Skin of body (tissue), 2 donors: Measurements from ENCODE around the gene ARHGAP26. TPM values are rescaled to one million over a fixed set of nuclear protein-coding genes. Genes with fewer than 3 reads are reported as not detected.

Experiments used
- DNase-seq: peaks from one replicate; lab custom pipeline; 2025; lab: John Stamatoyannopoulos, UW
- total RNA-seq: library from RNA; depleted of rRNA; stranded (reverse); fragments of >200 nt; gene quantifications from one replicate; pipeline ENCODE4 v1.2.3, GENCODE V29; 2014

Gene ARHGAP26
- total RNA-seq, result 40.6 TPM

DNA sequence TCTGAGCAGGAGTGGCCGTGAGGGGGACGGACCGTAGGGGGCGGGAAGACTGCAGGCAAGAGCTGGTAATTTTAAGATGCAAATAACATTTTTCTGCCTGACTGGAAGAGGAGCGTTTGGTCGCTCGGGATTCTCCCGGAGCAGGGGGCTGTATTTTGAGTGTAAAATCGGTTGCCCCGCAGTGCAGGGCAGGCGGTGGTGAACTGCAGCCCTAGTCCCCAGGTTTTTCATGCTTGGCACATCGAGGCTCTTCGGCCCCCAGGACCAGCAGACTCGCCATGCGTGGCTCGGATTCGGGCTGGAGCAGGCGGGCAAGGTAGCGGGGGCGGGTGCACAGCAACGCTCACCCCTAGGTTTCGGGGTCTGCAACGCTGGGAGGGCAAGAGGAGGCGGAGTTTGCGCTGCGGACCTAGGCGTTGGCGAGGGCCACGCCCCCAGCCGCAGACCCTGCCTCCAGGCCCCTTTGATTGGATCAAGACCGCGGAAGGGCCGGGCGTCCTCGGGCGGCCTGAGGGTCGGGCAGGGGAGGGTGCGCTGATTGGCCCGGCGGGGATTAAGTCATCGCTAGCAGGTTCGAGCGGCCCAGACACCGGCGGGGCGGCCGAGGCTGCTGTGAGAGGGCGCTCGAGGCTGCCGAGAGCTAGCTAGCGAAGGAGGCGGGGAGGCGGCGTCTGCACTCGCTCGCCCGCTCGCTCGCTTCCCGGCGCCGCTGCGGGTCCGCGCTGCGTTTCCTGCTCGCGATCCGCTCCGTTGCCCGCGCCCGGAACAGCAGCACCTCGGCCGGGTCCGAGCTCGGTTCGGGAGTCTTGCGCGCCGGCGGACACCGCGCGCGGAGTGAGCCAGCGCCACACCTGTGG, at the start of gene ARHGAP26:
Gene ARHGAP26 (plus strand): TSS at position 585 of the 857 bp plus-strand sequence. CDS start 385 bp downstream, outside the sequence.
- DNase-seq, result peak; percentile 97

DNA sequence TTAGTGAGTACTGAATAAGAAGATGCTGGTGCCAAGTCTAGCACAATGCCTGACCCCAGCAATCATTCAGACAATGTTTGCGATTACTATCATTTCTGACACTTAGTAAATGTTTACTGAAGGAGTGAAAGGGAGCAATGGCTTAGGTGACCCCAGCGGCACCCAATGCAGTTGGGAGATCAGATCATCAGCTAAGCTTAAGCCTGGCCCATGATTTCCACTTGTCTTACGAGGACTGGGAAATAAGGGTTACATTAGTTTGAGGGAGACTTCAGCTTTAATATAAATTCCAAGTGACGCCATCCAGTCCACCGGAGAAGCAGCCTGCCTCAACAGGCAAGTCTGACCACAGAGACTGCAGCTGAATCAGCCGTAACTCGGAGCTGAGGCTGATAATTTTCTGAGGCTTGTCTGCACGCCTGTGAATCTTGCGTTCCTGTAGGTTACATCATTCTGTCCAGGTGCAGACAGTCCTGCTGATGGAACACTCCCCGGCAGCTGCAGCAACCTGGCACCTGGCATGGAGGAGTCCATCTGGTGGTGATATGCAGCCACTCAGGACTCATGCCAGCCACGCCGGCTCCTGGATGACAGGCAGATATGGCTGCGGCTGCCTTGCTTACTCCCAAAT, 49.4 kb upstream of the ARHGAP26 start:
- no peak for DNase-seq

- DNase-seq, result no peak
These were observed 48.0 kb upstream of the ARHGAP26 start for GRCh38 chr5:142722146-142722545.

DNA sequence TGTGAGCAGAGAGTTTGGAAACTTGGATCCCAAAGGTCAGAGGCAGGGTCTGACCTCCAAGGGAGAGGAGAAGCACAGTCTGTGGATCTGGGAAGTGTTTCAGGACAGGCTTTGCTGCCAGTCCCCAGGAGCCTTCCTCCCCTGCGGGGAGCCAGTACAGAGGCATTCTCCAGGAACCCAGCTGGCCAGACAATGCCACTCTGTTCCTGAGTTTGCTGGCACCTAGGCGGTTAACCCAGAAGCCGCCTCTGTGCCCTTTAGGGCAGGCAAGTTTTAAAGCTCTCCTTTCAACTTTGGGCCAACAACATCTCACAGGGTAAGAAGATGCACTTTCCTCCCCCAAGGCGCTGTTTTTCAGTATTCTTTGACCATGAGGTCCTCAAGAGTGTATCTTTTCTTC, 47.3 kb upstream of the ARHGAP26 start:
- DNase-seq, result no peak

DNA sequence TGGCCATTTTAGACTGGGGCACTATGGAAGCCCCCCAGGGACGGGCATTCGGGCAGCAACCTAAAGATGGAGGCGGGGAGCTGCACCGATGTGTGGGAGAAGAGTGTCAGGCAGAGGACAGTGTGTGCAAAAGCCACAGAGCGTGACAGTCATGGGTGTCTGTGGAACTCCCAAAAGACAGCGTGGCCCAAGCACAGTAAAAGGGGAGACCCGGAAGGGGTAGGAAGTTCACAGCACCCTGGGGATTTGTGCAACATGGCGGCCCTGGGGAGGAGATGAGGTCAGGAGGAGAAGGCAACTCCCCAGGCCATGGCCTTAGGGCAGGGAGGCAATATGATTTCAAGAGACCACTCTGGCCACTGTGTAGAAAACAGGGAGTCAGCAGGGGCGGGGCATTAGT, 45.4 kb upstream of the ARHGAP26 start:
- DNase-seq, result no peak

GRCh38 chr5:142725231-142726187, 44.7 kb upstream of the ARHGAP26 start:
- DNase-seq, result no peak

- peak; percentile 97 for DNase-seq
These were observed 43.9 kb upstream of the ARHGAP26 start for GRCh38 chr5:142726188-142726731.

- no peak for DNase-seq
These were observed 42.5 kb upstream of the ARHGAP26 start for GRCh38 chr5:142727735-142728047.

- peak; percentile 13 for DNase-seq
These were observed 34.6 kb upstream of the ARHGAP26 start for GRCh38 chr5:142735323-142736246.

- DNase-seq, result no peak
These were observed 33.9 kb upstream of the ARHGAP26 start for GRCh38 chr5:142736247-142736632.

GRCh38 chr5:142737179-142737578, 33.0 kb upstream of the ARHGAP26 start:
- no peak for DNase-seq

DNA sequence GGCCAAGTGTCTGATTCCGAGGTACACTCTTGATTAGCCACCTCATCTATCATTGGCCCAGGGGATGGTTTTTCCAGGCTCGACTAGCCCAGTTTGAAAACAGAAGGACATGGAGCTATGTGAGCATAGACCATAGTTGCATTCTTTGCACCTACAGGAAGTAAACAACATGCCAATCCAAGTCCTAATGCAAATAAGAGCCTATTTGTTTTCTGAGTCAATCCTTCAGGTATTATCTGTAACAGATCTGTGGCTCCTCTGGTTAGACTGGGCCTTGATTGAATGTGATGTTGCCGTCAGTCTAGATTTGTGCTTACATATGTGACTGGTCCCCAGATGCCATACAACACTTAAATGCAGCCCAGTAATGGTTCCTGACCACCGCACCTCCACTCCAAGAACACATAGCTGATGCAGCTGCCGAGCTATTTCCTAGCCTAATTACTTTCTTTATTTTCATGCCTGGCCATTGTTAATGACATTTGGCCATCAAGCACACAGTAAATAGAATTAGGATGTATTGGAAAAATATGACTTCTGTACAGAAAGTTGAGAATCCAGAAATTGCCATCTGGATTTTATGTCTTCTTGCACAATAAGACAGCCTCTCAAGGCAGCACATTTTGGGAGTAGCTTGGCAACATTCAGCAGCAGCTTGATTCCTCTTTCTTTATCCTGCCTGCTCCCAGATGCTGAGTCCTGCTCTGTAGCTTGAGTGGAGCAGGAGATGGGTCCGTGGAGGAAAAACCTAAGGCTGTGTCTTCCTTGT, 29.5 kb upstream of the ARHGAP26 start:
- peak; percentile 96 for DNase-seq

- peak; percentile 65 for DNase-seq
These were observed 26.4 kb upstream of the ARHGAP26 start for GRCh38 chr5:142743592-142744441.

- no peak for DNase-seq
These were observed 24.9 kb upstream of the ARHGAP26 start for GRCh38 chr5:142745268-142745667.

DNA sequence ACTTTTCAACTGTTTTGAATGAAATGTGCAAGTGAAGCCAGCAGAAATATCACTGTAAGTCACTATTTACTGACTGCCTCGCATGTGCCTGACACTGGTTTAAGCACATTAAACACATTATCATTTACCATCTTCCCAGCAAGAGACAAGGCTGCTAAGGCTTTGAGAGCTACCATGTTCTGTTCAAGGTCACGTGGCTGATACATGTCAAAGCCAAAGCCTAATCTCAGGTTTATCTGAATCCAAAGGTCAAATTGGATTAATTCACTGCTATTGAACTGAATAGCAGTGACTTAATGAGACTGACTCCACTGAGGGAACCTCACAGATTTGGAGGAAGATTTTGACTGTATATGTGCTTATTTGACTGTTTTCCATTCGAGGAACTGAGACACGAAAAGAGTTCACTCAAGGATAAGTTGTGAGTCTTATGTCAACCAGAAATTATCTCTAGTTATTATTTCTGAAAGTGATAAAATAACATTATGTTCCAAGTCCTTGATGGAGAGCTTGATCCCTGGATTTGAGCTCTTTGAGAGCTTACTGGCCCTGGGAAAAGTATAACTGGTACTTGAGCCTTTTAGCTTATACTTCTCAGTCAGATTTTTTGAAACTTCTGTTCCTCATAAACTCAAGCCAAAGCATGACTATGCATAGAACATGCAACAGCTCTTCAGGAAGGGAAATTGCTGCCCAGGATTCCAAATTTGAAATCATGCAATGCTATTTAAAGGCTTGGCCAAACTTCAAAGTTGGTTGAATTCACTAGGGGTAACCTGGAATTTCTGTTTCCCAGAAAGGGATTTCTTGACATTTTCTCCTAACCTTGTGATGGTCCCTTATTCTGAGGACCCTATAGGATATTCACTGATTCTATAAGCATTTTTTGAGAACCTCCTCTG, 23.4 kb upstream of the ARHGAP26 start:
- DNase-seq, result peak; percentile 10

DNA sequence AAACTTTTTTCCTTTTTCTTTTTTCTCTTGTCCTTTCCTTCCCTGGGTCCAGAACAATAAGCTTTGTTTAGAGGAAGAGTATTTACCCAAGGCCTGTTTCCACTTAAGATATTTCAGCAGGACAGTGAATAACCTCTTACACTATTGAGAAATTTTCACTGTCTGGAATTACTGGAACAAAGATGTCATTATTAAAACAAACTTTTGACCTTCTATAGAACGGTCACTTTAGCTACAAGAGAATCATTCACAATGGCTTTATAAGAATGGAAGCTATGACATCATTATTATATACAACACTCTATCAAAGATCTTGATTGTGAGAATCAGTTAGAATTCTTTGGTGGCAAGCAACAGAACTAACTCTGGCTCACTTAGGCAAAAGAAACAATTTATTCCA, 22.0 kb upstream of the ARHGAP26 start:
- peak; percentile 47 for DNase-seq

- DNase-seq, result no peak
These were observed 21.5 kb upstream of the ARHGAP26 start for GRCh38 chr5:142748568-142749249.
